MM.1S (cell line): ENCODE results near the gene ADCY6.

Experiments
- DNase-seq: peaks from one replicate; pipeline ENCODE4 v3.0.0-alpha.2; 2015
- H2AFZ ChIP-seq: fragments of 300-600 bp; sonication (generic); 2 replicates; pipeline ENCODE4 v1.6.0; 2016; ENCODE audit warnings: antibody characterized with exemption, low read length
- H3F3A ChIP-seq: fragments of 300-600 bp; sonication (generic); 2 replicates; pipeline ENCODE4 v1.6.1; 2016; ENCODE audit warnings: mild to moderate bottlenecking, antibody characterized with exemption, low read length, moderate library complexity, mixed read lengths; ENCODE audit not compliant: insufficient read depth
- H3K27ac ChIP-seq: fragments of 300-600 bp; sonication (generic); 2 replicates; pipeline ENCODE4 v1.5.1; 2016; ENCODE audit warnings: mild to moderate bottlenecking, low read length
- H3K27me3 ChIP-seq: fragments of 300-600 bp; sonication (generic); replicated peaks from 2 replicates; pipeline ENCODE4 v1.6.0; 2016; ENCODE audit warnings: low read length; ENCODE audit not compliant: insufficient read depth
- H3K36me3 ChIP-seq: fragments of 300-600 bp; sonication (generic); replicated peaks from 2 replicates; pipeline ENCODE4 v1.6.1; 2016; ENCODE audit warnings: mild to moderate bottlenecking, low read length, mixed read lengths; ENCODE audit not compliant: insufficient read depth
- H3K4me1 ChIP-seq: fragments of 300-600 bp; sonication (generic); 2 replicates; pipeline ENCODE4 v1.6.1; 2016; ENCODE audit warnings: low read length, mixed read lengths
- H3K4me2 ChIP-seq: fragments of 300-600 bp; sonication (generic); 2 replicates; pipeline ENCODE4 v1.6.0; 2016; ENCODE audit warnings: low read depth, low read length
- H3K4me3 ChIP-seq: fragments of 300-600 bp; sonication (generic); 2 replicates; pipeline ENCODE4 v1.5.1; 2016; ENCODE audit warnings: low read length, mixed read lengths
- H3K79me2 ChIP-seq: fragments of 300-600 bp; sonication (generic); 2 replicates; pipeline ENCODE4 v1.6.1; 2016; ENCODE audit warnings: mixed run types, low read length, mixed read lengths
- H3K9ac ChIP-seq: fragments of 300-600 bp; sonication (generic); 2 replicates; pipeline ENCODE4 v1.6.1; 2016; ENCODE audit warnings: low read length, mixed read lengths
- H3K9me2 ChIP-seq: fragments of 300-600 bp; sonication (generic); replicated peaks from 2 replicates; pipeline ENCODE4 v1.6.1; 2016; ENCODE audit warnings: mild to moderate bottlenecking, low read length, mixed read lengths; ENCODE audit not compliant: insufficient read depth
- H3K9me3 ChIP-seq: fragments of 300-600 bp; sonication (generic); replicated peaks from 2 replicates; pipeline ENCODE4 v1.6.1; 2016; ENCODE audit warnings: mild to moderate bottlenecking, low read length, mixed read lengths; ENCODE audit not compliant: insufficient read depth
- H4K20me1 ChIP-seq: fragments of 300-600 bp; sonication (generic); 2 replicates; pipeline ENCODE4 v1.6.1; 2016; ENCODE audit warnings: mild to moderate bottlenecking, low read length, moderate library complexity, mixed read lengths; ENCODE audit not compliant: insufficient read depth
- CTCF ChIP-seq: fragments of 300-600 bp; sonication (generic); IDR thresholded peaks from 2 replicates; pipeline ENCODE4 v1.5.1; 2016; ENCODE audit warnings: antibody characterized with exemption, low read length, mixed read lengths
- EZH2 ChIP-seq: fragments of 300-600 bp; sonication (generic); optimal IDR thresholded peaks from 2 replicates; pipeline ENCODE3; 2017; ENCODE audit warnings: low read depth, mild to moderate bottlenecking, antibody characterized with exemption, low read length, mixed read lengths
- EZH2phosphoT487 ChIP-seq: fragments of 300-600 bp; sonication (generic); IDR thresholded peaks from 2 replicates; pipeline ENCODE4 v1.6.1; 2018; ENCODE audit warnings: antibody characterized with exemption, low read length

Gene ADCY6

DNA sequence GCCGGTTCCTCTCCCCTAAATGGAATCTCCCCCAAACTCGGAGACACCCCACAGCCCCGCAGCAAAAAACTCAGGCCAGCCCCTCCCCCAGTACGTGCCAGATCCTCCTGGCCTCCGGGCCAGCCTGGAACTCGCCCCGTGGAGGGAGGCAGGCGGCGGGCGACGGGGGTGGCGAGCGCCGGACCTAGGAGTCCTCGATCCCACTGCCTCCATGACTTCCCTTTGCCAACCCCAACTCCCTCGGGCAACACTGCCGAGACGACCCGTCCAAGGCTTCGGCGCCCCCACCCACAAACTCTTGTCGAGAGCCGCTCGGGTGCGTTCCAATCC, 400 bp downstream of the ADCY6 start:
- peak overlapping the region; percentile 85 for H3K4me2 ChIP-seq
- peak overlapping the region; percentile 85 for H3K4me3 ChIP-seq
- peak overlapping the region; percentile 69 for H3K9ac ChIP-seq

DNA sequence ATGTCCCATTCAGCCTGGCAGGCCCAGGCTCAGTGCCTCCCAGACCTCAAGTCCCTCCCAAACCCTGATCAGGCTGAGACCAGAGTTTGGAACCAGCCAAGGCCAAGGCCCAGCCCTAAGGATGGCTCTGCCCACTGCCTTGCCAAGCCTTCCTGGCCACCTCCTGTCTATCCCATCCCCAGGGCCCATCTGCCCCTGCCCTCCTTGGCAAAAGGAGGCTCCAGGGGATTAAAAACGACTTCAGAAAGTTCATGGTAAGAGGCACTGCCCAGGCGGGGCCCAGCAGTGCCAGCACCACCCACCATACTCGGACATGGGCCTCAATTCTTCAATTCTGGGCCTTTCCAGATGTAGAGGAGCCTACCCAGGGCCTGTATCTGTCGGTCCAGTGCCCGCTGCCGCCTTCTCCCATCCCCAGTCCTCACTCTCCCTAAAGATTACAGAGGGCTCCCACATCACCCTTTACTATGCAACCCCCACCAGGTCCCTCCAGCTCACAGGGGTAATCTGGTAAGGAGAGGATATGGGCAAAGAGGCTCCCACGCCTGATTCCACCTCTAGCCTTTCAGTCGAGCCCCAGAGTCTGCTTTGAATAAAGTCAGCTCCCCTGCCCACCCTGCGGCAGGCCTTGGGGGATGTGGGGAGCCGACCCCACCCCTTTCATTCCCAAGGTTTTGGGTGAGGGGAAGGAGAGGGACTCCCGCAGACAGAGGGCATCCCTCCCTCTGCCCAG, 932 bp downstream of the ADCY6 start:
- Histone ChIP-seq H3K27me3 (no peaks in the 10 kb centered on the region), H2AFZ (peak overlapping the region; percentile 62), H4K20me1 (no peaks in the 10 kb centered on the region), H3K9me3 (no peaks in the 10 kb centered on the region), H3K9ac (peak overlapping the region; percentile 69; the same call in 1 of the 2 replicates), H3K4me2 (peak overlapping the region; percentile 85), H3K9me2 (no peaks in the 10 kb centered on the region), H3K4me3 (peak overlapping the region; percentile 85), H3K4me1 (peaks cover 7% of the 10 kb centered on the region), H3K36me3 (no peaks in the 10 kb centered on the region), H3K79me2 (peaks cover 12% of the 10 kb centered on the region; the same call in 1 of the 2 replicates), H3F3A (no peaks in the 10 kb centered on the region), H3K27ac (no peak overlapping the region)
- DNase-seq = no peak
- TF ChIP-seq EZH2phosphoT487 (no peak), EZH2 (no peak), CTCF (no peak)

More for the DNA sequence above, 400 bp downstream of the ADCY6 start:
- Histone ChIP-seq H3K27me3 (no peaks in the 10 kb centered on the region), H3K9me2 (no peaks in the 10 kb centered on the region), H3K4me1 (peaks cover 7% of the 10 kb centered on the region), H3K36me3 (no peaks in the 10 kb centered on the region), H3K79me2 (peaks cover 12% of the 10 kb centered on the region; the same call in 1 of the 2 replicates), H3K27ac (no peak overlapping the region), H3K9me3 (no peaks in the 10 kb centered on the region), H3F3A (no peaks in the 10 kb centered on the region), H4K20me1 (no peaks in the 10 kb centered on the region), H2AFZ (peak overlapping the region; percentile 62)
- DNase-seq = no peak
- no peak for TF ChIP-seq CTCF
- TF ChIP-seq EZH2phosphoT487 = no peak
- no peak for TF ChIP-seq EZH2

GRCh38 chr12:48786591-48787544, 2.0 kb downstream of the ADCY6 start:
- no peaks in the 10 kb centered on the region for H3K27me3 ChIP-seq

More at GRCh38 chr12:48786591-48787544, 2.0 kb downstream of the ADCY6 start:
- H4K20me1 ChIP-seq = no peaks in the 10 kb centered on the region
- no peaks in the 10 kb centered on the region for H3K36me3 ChIP-seq
- no peaks in the 10 kb centered on the region for H3F3A ChIP-seq
- TF ChIP-seq EZH2phosphoT487 (no peak), CTCF (no peak), EZH2 (no peak)
- DNase-seq = no peak
- H3K27ac ChIP-seq = no peak overlapping the region
- no peak overlapping the region for H3K4me3 ChIP-seq
- no peaks in the 10 kb centered on the region for H3K9me3 ChIP-seq
- peaks cover 12% of the 10 kb centered on the region; the same call in 1 of the 2 replicates for H3K79me2 ChIP-seq
- H3K4me2 ChIP-seq = no peak overlapping the region; the same call in 1 of the 2 replicates
- H3K9ac ChIP-seq = no peak overlapping the region
- no peaks in the 10 kb centered on the region for H3K9me2 ChIP-seq
- H3K4me1 ChIP-seq = peaks cover 7% of the 10 kb centered on the region
- no peak overlapping the region for H2AFZ ChIP-seq
